C1 segment of cervical spinal cord (tissue), 14 donors: ENCODE measurements around the gene INSM1.

Source experiments
- DNase-seq, 14 donors: peaks; one replicate each; lab custom pipeline; 2025; lab: John Stamatoyannopoulos, UW

Gene INSM1

DNA sequence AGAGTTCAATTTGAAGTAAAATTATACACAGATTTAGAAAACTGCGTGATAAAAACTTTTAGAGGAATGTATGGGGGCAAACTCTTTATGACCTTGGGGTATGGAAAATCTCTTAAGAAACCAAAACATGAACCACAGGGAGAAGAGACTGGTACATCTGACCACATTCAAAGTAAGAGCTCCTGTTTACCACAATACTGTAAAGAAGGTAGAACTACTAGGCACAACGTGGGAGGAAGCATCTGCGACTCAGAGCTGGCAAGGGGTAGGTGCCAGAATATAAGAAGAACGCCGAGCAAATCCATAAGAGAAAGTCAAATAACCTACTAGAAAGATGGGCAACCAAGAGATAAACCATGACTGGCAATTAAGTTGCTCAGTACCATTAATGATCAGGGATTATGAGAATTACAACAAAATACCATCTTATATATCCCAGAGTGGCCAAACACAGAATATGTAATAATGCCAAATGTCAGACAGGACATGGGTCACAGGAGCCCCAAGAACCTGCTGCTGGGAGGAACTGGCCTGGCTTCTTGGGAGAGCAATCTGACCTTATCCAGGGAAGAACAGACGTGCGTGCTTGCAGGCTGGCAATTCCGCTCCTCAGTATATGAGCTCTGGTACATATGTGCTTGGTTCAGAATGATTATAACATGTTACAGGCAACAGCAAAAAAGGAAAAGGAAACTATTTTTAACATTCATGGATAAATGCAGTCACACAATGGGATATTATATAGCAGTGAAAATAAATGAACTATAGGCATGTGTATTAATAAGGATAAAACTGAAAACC, 50.2 kb downstream of the INSM1 start:
- DNase-seq: no peak
